GM18505 (cell line): ENCODE data around the gene NSDHL.
"Not testable (repeated sequence)": the region's sequence is repeated elsewhere in the genome, so short reads cannot be mapped to it uniquely, and the experiment has no call there.

ENCODE experiments used
- ATAC-seq: cut with Tn5 transposase; IDR thresholded peaks from one replicate; pipeline ENCODE4 v1.9.1; 2021; ENCODE audit not compliant: unreplicated experiment
- POLR2A ChIP-seq: IDR thresholded peaks from 4 replicates; pipeline ENCODE4 v1.6.1; 2011; ENCODE audit warnings: borderline replicate concordance; ENCODE audit not compliant: insufficient read depth, insufficient read length; ENCODE audit errors: extremely low read depth

NSDHL gene

DNA sequence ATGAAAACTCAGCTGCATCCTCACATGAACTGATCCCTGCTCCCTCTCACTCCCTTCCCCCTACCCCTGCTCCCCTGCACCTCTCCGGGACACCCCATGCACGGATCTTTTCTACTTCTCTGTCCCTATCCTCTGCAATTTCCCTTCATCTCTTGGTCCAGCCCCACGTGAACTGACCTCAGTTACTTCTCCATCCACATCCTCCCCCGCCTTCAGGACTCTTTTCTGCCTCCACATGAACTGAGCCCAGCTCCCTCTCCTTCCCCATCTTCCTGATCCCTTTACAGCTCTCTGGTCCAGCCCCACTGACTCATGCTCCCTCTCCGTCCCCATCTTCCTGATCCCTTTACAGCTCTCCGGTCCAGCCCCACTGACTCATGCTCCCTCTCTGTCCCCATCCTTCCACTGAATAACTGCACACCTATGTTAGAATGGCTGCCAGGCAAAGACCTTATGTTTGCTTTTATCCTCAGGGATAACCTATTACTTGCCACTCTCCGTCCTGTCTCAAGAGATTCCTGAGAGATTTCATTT, 6.0 kb upstream of the NSDHL start:
- no peak for TF ChIP-seq POLR2A
- no peak for ATAC-seq

DNA sequence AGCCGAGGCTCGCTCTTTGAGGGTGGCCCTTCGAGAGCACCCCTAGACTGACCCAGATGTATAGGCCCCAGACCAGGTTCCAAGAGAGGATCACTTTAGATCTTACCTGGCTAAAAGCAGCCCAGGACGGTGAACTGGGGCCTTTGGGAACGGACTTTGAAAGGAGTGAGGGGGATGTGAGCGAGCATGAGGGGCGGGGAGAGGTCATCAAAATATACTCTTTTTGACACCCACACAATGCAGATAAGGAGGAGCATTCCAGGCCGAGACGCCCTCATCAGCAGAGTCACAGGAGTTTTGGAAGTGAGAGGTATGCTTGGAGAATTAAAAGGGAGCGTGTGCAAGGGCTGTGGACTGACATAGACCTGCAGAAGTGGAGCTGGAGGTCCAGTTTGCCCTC, 528 bp downstream of the NSDHL start:
- no peak for TF ChIP-seq POLR2A
- no peak for ATAC-seq

GRCh38 chrX:152832520-152832919, 1.7 kb downstream of the NSDHL start:
- no peak for ATAC-seq
- no peak for TF ChIP-seq POLR2A

DNA sequence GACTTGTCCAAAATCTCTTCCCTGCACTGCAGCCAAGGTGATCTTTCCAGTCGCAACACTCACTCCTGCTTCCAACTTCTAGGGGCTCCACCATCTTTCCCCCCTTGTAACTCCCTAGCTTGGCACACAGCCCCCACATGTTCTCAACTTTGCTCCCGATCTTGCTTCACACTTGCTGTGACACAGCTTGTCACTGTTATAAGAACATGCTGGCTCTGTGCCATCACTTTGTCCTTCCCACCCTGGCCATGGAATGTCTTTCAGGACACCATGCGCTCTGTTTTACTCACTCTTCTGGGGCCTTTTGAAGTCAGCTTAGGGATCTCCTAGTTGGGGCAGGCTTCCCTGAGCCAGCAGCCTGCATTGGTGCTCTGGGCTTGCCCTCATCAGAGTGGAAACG, 2.5 kb downstream of the NSDHL start:
- no peak for ATAC-seq
- TF ChIP-seq POLR2A, result no peak

DNA sequence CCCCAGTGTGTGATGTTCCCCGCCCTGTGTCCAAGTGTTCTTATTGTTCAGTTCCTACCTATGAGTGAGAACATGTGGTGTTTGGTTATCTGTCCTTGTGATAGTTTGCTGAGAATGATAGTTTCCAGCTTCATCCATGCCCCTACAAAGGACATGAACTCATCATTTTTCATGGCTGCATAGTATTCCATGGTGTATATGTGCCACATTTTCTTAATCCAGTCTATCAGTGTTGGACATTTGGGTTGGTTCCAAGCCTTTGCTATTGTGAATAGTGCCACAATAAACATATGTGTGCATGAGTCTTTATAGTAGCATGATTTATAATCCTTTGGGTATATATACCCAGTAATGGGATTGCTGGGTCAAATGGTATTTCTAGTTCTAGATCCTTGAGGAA, 4.6 kb downstream of the NSDHL start:
- ATAC-seq, result not testable (repeated sequence)

DNA sequence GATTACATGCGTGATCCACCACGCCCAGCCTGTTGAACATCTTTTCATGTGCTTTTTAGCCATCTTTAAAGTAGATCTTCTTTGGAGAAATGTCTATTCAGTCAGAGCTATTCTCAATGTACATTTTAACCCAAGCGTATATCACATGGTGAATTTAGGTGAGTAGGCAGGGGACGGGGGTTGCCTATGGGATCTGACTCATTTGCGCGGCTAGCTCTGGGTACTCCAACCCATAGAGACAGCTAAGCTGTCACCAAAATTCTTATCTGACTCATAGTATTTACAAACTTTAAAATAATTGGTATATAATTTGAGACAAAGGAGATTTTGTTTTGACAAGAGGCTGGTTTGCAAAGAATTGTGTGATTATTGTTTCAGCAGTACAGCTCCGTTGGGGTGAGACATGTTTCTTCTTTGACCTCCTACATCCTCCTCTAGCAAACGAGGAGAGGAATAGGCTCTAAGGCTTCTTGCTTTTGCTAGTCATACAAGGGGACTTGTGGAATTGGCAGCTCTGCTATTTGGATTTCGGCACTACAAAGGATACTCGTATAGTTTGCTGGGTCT, 12.0 kb downstream of the NSDHL start:
- no peak for TF ChIP-seq POLR2A
- no peak for ATAC-seq

GRCh38 chrX:152843852-152844251, 13.0 kb downstream of the NSDHL start:
- ATAC-seq, result no peak
- no peak for TF ChIP-seq POLR2A

- no peak for ATAC-seq
Observed at GRCh38 chrX:152844256-152844655, 13.4 kb downstream of the NSDHL start.

DNA sequence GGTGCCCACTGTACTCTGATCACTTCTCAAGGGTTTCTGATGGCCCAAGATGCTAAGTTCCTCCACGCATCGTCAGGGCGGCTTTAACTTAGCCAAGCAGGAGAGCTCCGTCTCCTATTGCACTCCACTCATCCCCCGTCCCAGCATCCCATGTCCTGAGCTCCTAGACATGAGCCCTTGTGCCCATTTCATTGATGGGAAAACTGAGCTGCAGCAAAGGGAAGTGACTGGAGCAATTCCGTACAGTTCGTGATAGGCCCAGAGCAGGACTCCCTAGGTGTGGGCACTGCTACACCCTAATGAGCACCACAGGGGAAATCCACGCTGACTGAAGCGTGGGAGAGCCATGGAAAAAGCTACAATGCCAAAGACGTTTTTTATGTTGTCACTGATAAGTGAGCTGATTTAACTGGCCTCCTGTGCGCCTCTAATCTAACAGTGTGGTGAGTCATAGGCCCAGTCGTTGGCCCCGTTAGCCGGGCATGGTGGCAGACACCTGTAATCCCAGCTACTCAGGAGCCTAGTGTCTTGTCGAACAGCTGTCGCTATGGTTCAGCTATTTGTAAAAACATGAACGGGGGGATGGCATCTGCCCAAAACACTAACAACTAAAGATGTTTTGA, 14.9 kb downstream of the NSDHL start:
- TF ChIP-seq POLR2A, result no peak
- ATAC-seq, result no peak

More at GRCh38 chrX:152844256-152844655, 13.4 kb downstream of the NSDHL start:
- no peak for TF ChIP-seq POLR2A

- no peak for TF ChIP-seq POLR2A
- ATAC-seq, result no peak
Observed at GRCh38 chrX:152847281-152847680, 16.4 kb downstream of the NSDHL start.

GRCh38 chrX:152850465-152850864, 19.6 kb downstream of the NSDHL start:
- no peak for TF ChIP-seq POLR2A
- no peak for ATAC-seq

DNA sequence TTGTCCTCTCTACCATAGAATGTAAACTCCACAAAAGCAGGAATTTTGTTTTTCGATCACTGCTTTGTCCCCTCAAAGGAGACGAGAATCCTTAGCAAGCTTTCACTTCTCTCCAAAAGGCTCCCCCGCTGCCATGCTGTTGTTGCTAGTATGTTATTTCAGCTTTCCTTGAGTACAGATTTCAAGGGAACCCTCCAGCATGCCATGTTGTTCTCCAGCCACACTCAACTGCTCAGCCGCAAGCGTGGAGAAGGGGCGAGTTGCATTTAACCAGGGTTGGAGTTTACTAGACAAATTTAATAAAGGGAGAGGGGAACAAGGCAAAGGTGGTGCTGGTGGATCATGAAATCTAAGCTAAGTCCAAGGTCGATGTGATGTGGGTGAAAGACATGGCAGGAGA, 23.1 kb downstream of the NSDHL start:
- ATAC-seq, result no peak
- TF ChIP-seq POLR2A, result no peak

- TF ChIP-seq POLR2A, result no peak
- ATAC-seq, result no peak
Observed at GRCh38 chrX:152861116-152861515, 30.3 kb downstream of the NSDHL start.

GRCh38 chrX:152861826-152862225, 31.0 kb downstream of the NSDHL start:
- no peak for ATAC-seq
- TF ChIP-seq POLR2A, result no peak
